ENCODE results near the gene RAB3GAP2. TPM values are rescaled to one million over a fixed set of nuclear protein-coding genes. Genes with fewer than 3 reads are reported as not detected.
A peak's percentile ranks its signal among the peaks of the same experiment; 100 is the strongest.

RAB3GAP2 gene
- total and polyA plus RNA-seq, 2 of the 13 experiments (the other 11 are each of a cell fraction or from before 2014, with no cell fraction given), result 22.6 to 25.0 TPM

GRCh38 chr1:220272047-220272840 is at the start of gene RAB3GAP2 (continued):
- no peak for TF ChIP-seq ZNF512 (CRISPR knock-in tag; IDR thresholded peaks at IDR 0.05)
- TF ChIP-seq NR2F2 (IDR thresholded peaks at IDR 0.05; ENCODE audit: borderline replicate concordance, low read depth), result no peak; the same call in 1 of the 2 replicates
- no peak for TF ChIP-seq HHEX (CRISPR knock-in tag; IDR thresholded peaks at IDR 0.05)
- TF ChIP-seq RNF219 (CRISPR knock-in tag; IDR thresholded peaks at IDR 0.05), result no peak
- peak; percentile 53; the same call in 1 of the 2 replicates for TF ChIP-seq ZNF414 (CRISPR knock-in tag; IDR thresholded peaks at IDR 0.05)
- TF ChIP-seq ZNF772 (CRISPR knock-in tag; IDR thresholded peaks at IDR 0.05), result peak; percentile 86
- TF ChIP-seq KLF15 (CRISPR knock-in tag; IDR thresholded peaks at IDR 0.05; ENCODE audit: borderline replicate concordance), result no peak
- TF ChIP-seq CEBPB (IDR thresholded peaks at IDR 0.05; ENCODE audit: borderline replicate concordance, low read depth, low read length), result no peak
- no peak; the same call in 1 of the 2 replicates for TF ChIP-seq ZNF563 (CRISPR knock-in tag; IDR thresholded peaks at IDR 0.05)
- TF ChIP-seq PHF5A (CRISPR knock-in tag; IDR thresholded peaks at IDR 0.05; ENCODE audit: low read depth, unreplicated experiment), result no peak
- no peak for TF ChIP-seq ZFP82 (CRISPR knock-in tag; IDR thresholded peaks at IDR 0.05; ENCODE audit: borderline replicate concordance)
- TF ChIP-seq JDP2 (CRISPR knock-in tag; IDR thresholded peaks at IDR 0.05; ENCODE audit: borderline replicate concordance), result no peak
- no peak; the same call in 1 of the 2 replicates for TF ChIP-seq PATZ1 (CRISPR knock-in tag; IDR thresholded peaks at IDR 0.05)
- TF ChIP-seq ZNF253 (CRISPR knock-in tag; IDR thresholded peaks at IDR 0.05; ENCODE audit: borderline replicate concordance), result no peak
- no peak for TF ChIP-seq ZBTB4 (CRISPR knock-in tag; IDR thresholded peaks at IDR 0.05; ENCODE audit: borderline replicate concordance)
- TF ChIP-seq CC2D1A (CRISPR knock-in tag; IDR thresholded peaks at IDR 0.05), result no peak
- no peak for TF ChIP-seq ZBTB2 (CRISPR knock-in tag; IDR thresholded peaks at IDR 0.05; ENCODE audit: low read depth)
